SH-SY5Y (cell line): ENCODE results near the gene ADCY6.

Experiments used
- GATA2 ChIP-seq: IDR thresholded peaks from 2 replicates; pipeline ENCODE4 v1.6.1; 2011; ENCODE audit warnings: mild to moderate bottlenecking, low read depth, low read length
- GATA3 ChIP-seq: IDR thresholded peaks from 2 replicates; pipeline ENCODE4 v1.6.1; 2011; ENCODE audit warnings: low read depth, mild to moderate bottlenecking, low read length, moderate library complexity

DNA sequence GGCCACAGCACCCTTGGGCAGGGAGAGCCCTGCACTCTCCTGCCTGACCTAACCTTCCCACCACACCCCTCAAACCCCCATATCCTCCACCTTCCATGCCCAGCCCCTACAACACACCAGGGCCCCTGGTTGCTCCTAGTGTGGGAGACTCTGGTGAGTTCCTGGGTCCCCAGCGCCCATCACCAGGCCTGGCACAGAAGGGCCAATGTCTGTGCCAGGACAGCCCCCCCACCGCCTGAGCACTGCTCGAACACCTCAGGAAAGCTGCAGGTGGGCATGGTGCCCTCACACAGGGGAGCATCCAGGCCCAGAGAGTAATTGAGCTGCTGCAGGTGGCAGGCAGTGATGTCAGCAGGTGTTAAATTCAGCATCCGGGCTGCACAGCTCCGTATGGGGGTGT is 15.2 kb downstream of the ADCY6 start:
- TF ChIP-seq GATA2, result no peak
- TF ChIP-seq GATA3, result no peak
